Measurements from ENCODE around the gene MKNK1. TPM values are rescaled to one million over a fixed set of nuclear protein-coding genes. Genes with fewer than 3 reads are reported as not detected.
A peak's percentile ranks its signal among the peaks of the same experiment; 100 is the strongest.

The MKNK1 gene
- total RNA-seq, 1 donor from 2014 or later, result 28.0 TPM

DNA sequence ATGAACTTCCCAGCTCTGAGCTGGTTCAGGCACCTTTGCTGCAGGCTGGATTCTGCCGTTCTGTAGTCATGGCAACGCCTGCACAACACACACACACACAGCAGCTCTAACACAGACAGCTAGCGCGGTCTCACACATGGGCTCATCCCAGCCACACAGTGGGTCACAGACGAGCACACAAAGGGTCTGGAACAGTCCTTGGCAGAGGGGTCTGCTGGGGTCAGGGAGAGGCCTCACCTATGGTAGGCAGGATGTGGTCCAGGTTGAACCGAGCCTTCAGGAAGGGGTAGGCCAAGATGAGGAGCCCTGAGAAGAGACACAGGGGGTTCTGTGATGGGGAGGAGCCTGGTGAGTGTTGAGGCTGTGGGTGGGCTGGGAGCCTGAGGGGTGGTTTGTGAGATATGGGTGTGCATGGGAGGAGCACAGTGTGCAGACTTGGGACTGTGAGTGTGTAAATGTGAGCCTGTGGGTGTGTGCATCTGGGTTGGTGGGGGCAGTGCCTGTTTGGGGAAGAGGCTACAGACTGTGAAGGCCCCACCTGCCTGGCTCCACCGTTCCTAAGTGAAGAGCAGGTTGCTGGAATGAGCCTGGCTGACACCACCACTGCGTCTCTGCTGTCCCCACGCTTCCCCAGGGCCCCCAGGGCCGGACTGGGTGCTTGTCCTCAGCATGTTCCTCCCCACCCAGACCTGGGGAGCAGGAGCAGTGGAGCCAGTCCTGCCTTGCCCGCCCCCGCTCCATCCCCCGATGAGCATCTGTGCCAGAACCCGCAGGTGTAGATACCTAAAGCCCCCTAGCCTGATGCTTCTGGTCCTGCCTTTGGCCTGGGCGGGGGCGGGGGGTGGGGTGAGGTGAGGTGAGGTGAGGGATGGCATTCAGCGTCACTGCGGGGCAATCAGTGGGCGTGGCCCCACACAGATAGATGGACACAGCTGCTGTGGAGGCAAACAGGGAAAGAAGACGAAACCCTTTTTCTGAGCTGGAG lies 54.1 kb downstream of the MKNK1 start:
- H3K4me3 Mint-ChIP-seq, result no peak overlapping the region
- peaks cover 14% of the 10 kb centered on the region for H3K4me1 Mint-ChIP-seq
- peak overlapping the region; percentile 98 for H3K27ac Mint-ChIP-seq (ENCODE audit: unreplicated experiment)
- no peaks in the 10 kb centered on the region for H3K9me3 Mint-ChIP-seq
- TF ChIP-seq, protein P1, sequence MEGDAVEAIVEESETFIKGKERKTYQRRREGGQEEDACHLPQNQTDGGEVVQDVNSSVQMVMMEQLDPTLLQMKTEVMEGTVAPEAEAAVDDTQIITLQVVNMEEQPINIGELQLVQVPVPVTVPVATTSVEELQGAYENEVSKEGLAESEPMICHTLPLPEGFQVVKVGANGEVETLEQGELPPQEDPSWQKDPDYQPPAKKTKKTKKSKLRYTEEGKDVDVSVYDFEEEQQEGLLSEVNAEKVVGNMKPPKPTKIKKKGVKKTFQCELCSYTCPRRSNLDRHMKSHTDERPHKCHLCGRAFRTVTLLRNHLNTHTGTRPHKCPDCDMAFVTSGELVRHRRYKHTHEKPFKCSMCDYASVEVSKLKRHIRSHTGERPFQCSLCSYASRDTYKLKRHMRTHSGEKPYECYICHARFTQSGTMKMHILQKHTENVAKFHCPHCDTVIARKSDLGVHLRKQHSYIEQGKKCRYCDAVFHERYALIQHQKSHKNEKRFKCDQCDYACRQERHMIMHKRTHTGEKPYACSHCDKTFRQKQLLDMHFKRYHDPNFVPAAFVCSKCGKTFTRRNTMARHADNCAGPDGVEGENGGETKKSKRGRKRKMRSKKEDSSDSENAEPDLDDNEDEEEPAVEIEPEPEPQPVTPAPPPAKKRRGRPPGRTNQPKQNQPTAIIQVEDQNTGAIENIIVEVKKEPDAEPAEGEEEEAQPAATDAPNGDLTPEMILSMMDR (conservative IDR thresholded peaks at IDR 0.05), result no peak
- no peaks in the 10 kb centered on the region for H3K36me3 Mint-ChIP-seq (ENCODE audit: low read depth)
- H3K27me3 Mint-ChIP-seq (ENCODE audit: low read depth), result peaks cover 34% of the 10 kb centered on the region
- DNase-seq (ENCODE audit: low read depth, low spot score), result peak; percentile 28

DNA sequence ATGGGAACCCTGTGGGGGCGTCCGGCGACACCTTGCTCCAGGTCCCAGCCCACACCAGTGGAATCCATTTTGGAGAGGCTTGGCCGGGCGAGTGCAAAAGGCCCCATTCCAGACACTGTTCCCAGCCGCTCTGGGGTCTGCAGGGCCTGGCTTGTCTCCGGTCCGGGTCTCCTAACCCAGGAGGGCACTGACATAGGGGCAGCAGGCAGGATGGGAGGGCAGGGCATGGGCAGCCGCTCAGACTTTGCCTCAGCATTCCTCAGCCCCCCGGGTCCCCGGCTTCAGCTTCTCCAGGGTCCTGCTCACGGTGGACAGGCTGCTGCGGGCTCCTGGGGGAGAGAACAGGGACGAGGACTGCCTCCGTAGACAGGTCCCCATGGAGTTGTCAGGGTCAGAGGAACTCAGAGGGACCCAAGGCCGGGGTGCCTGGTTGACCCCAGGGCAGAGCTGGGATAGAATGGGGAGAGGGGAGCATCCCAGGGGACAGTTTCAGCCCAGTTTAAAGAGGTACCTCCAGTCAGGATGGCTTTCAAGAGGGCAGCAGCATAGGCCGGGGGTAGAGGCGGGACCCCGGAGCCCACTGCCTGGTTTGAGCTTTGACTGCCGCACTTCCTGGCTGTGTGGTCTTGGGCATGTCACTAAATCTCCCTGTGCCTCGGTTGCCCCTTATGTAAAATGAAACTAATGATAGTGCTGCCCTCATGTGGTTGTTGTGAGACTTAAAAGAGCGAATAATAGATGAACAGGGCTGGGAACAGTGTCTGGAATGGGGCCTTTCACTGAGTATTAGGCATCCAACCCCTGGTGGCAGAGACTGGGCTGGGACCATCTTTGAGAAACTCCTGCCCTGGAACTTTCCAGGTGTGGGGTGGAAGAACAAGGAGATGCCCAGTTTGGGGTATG lies 56.3 kb downstream of the MKNK1 start:
- Mint-ChIP-seq H3K27me3 (ENCODE audit: low read depth) (peaks cover 56% of the 10 kb centered on the region), H3K9me3 (no peaks in the 10 kb centered on the region), H3K27ac (ENCODE audit: unreplicated experiment) (no peak overlapping the region), H3K4me3 (no peak overlapping the region), H3K4me1 (peaks cover 23% of the 10 kb centered on the region), H3K36me3 (ENCODE audit: low read depth) (no peaks in the 10 kb centered on the region)
- TF ChIP-seq, protein P1 (conservative IDR thresholded peaks at IDR 0.05), result peak; percentile 63
- DNase-seq (ENCODE audit: low read depth, low spot score), result no peak

DNA sequence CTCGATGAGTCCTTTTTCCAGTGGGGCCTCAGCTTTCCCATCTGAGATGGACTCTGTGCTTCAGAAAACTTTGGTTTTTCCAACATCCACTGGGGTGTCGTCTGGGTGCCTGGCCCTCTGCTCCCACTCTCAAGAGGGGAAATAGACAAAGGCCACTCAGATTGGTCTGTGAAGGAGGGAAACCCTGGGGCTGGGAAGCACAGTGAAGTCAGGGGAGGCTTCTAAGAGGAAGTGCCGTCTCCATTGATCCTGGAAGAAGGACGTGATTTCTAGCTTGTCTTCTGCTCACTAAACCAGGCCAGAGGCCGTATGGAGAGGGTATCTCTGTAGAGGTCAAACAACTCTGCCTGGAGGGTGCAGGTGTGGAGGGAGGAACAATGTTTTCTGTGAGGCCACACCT lies 57.9 kb downstream of the MKNK1 start:
- TF ChIP-seq, protein P1 (conservative IDR thresholded peaks at IDR 0.05), result no peak
- Mint-ChIP-seq H3K36me3 (ENCODE audit: low read depth) (peaks cover 2% of the 10 kb centered on the region), H3K27me3 (ENCODE audit: low read depth) (peaks cover 70% of the 10 kb centered on the region), H3K4me3 (no peak overlapping the region), H3K9me3 (no peaks in the 10 kb centered on the region), H3K27ac (ENCODE audit: unreplicated experiment) (no peak overlapping the region), H3K4me1 (peaks cover 23% of the 10 kb centered on the region)
- no peak for DNase-seq (ENCODE audit: low read depth, low spot score)

DNA sequence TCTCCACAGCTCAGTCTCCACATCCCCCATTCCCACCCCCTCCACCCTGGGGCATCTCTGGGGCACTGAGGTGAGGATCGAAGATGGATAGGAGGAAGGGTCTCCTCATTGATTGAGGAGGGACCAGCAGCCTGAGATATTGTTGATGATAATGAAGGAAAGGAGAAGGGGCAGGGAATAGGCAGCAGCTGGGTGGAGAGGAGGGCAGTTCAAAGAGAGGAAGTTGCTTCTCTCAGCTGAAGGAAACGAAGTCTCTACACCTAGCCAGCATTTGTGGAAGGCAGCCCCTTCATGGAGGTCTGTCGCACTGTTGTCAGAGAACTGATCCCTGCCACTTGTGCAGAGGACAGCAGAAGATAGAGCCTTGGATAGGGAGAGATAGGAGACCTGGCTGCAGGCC lies 58.3 kb downstream of the MKNK1 start:
- peaks cover 2% of the 10 kb centered on the region for H3K36me3 Mint-ChIP-seq (ENCODE audit: low read depth)
- H3K27ac Mint-ChIP-seq (ENCODE audit: unreplicated experiment), result no peak overlapping the region
- no peak overlapping the region for H3K4me3 Mint-ChIP-seq
- no peaks in the 10 kb centered on the region for H3K9me3 Mint-ChIP-seq
- peaks cover 23% of the 10 kb centered on the region for H3K4me1 Mint-ChIP-seq
- TF ChIP-seq, protein P1 (conservative IDR thresholded peaks at IDR 0.05), result no peak
- no peak for DNase-seq (ENCODE audit: low read depth, low spot score)
- H3K27me3 Mint-ChIP-seq (ENCODE audit: low read depth), result peaks cover 75% of the 10 kb centered on the region

DNA sequence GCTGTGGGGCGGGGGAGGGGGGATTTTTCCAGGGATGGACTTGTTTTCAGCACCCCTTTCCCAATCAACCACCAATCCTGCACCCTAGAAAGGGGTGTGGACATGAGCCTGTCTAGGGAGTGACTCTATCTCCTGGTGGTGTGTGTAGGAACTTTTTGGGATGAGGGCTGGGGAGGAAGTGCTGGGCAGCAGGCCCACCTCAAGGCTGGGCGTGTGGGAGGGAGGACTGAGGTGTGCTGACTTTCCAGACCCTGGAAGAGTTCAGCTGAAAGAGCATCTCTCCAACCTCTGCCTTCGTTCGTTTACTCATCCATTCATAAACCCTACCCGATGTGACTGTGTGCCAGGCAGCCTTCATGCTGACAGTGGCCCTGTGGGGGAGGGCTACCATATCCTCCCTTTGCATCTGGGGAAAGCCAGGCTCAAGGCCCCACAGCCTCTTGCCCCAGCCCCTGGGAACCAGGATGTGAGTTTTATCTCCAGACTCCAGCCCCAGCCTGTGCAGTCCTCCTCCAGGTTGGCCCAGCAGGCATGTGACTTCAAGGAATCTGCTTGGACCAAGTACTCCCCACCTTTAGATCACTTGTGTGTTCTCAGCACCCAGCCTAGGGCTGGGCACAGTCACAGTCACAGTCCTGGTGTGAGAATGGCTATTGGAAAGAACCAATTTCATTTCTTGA lies 59.4 kb downstream of the MKNK1 start:
- DNase-seq (ENCODE audit: low read depth, low spot score), result no peak
- no peaks in the 10 kb centered on the region for H3K9me3 Mint-ChIP-seq

More for the DNA sequence above, 59.4 kb downstream of the MKNK1 start:
- H3K27ac Mint-ChIP-seq (ENCODE audit: unreplicated experiment), result no peak overlapping the region
- TF ChIP-seq, protein P1 (conservative IDR thresholded peaks at IDR 0.05), result peak; percentile 21
- peaks cover 20% of the 10 kb centered on the region for H3K4me1 Mint-ChIP-seq
- H3K4me3 Mint-ChIP-seq, result no peak overlapping the region
- H3K27me3 Mint-ChIP-seq (ENCODE audit: low read depth), result peaks cover 81% of the 10 kb centered on the region
- H3K36me3 Mint-ChIP-seq (ENCODE audit: low read depth), result peaks cover 2% of the 10 kb centered on the region

Measured in neural crest cell (in vitro differentiated cells).